Fibroblast of upper back skin (primary cell): Measurements from ENCODE around the gene CNST.
"Not testable (repeated sequence)": the region's sequence is repeated elsewhere in the genome, so short reads cannot be mapped to it uniquely, and the experiment has no call there.

Experiments
- DNase-seq: peaks from one replicate; pipeline ENCODE4 v3.0.0-alpha.2; 2013

CNST gene

DNA sequence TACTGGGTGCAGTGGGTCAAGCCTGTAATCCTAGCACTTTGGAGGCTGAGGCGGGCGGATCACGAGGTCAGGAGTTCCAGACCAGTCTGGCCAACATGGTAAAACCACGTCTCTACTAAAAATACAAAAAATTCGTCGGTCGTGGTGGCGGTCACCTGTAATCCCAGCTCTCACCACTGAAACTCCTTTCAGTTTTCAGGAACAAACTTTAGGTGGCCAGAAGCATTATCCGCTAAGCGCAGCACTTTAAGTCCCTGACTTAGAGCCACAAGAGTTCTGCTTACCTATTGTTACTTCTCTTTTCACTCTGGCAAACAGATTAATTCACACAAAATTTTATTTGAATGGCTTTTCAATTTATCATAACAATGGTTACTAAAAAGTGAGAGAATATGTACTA, 5.4 kb upstream of the CNST start:
- not testable (repeated sequence) for DNase-seq

- DNase-seq = no peak
Measured at GRCh38 chr1:246564839-246565750, 1.2 kb upstream of the CNST start.

GRCh38 chr1:246565751-246566127, 517 bp upstream of the CNST start:
- no peak for DNase-seq

DNA sequence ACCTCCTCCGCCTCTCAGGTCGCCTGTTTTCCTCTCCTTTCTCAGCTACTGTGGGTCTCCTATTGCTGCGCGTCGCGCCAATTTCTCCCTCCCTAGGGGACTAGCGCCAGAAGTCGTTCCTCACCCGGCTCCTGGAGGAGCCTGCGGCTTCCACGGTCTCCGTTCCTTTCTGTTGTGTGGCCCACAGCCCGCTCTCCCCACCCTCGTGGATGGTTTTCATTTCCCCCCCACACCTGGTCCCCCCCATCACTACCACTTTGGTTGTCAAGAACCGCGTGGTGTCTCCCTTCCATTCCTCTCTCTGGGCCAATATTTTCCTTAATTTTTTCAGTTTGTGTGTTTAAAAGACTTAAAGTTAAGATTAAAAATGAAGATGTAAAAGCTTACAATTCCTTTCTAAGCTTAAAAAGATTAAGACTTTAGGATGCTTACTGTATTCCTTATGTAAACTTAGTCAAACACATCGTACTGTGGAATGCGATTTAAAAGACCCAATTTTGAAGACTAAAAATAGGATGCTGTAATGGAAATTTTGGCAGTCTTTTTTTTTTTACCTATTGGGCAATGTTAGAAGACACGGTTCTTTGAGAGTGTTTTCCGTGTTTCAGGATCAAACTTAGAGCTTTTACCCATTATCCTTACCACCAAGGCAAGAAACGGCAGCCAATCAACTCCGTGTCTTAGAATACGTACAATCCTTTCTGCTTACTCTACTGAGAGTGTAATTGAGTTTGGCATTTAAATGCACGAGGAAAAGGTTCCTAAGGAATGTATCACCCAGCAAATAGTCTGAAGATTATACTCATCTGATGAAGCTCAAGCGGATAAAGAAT, 773 bp downstream of the CNST start:
- peak; percentile 87 for DNase-seq

GRCh38 chr1:246567646-246568235, 1.5 kb downstream of the CNST start:
- DNase-seq = no peak

- DNase-seq = no peak
Measured at GRCh38 chr1:246569248-246570238, 3.3 kb downstream of the CNST start.

DNA sequence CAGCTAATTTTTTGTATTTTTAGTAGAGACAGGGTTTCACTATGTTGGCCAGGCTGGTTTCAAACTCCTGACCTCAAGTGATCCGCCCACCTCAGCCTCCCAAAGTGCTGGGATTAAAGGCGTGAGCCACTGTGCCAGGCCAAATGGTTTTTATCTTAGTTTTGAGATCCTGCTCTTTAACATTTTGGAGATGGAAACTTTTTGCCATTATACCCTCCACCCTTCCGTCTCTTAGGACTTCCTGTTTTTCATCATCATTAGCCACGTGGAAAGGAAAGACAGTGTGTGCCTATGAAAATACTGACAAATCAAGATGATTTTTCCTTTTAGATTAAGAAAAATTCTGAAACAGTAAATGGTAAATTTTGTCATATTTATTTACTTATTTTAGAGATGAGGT, 5.1 kb downstream of the CNST start:
- DNase-seq = not testable (repeated sequence)

- no peak for DNase-seq
Measured at GRCh38 chr1:246571953-246572352, 5.7 kb downstream of the CNST start.

- DNase-seq = no peak
Measured at GRCh38 chr1:246572785-246573184, 6.5 kb downstream of the CNST start.

GRCh38 chr1:246573491-246573890, 7.2 kb downstream of the CNST start:
- peak; percentile 40 for DNase-seq

DNA sequence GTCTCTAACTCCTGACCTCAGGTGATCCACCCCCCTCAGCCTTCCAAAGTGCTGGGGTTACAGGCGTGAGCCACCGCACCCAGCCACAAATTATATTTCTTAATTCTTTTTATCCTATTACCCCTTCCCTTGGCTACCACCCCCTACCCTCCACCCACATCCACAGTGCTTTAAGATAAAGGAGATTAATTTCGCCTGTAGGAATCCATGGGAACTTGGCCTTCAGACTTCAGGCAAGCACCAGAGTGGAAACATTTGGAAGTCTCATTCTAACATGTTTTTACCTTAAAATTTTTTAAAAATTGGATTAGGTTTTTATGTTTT, 10.4 kb downstream of the CNST start:
- DNase-seq = no peak

DNA sequence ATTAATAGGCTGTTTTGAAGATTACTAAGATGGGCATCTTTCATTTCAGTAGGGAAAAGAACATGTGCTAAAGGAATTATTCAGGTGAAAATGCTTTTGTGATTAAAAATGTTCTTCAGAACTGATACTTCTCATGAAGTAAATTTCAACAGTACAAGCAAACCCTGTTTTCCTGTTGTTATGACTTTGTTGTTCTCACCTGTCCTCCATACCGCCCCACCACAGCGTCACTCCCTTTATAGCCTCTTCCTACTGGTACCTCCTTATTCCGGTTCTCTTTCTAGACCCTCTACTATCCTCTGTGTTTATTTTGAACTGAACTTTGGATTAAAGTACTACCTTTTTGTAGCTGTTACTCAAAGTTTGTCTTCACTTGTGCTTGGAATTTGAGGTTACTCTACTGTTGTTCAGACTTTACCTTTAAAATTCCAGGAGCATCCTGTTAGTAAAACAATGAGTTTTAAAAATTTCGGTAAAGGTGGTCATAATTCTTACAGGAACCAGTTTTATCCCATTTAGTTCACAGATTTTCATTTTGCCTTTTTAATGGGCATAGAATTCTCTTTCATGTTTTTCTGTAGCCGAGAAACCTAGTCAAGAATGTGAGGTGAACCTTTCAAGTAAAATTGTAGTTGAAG, 10.9 kb downstream of the CNST start:
- no peak for DNase-seq

DNA sequence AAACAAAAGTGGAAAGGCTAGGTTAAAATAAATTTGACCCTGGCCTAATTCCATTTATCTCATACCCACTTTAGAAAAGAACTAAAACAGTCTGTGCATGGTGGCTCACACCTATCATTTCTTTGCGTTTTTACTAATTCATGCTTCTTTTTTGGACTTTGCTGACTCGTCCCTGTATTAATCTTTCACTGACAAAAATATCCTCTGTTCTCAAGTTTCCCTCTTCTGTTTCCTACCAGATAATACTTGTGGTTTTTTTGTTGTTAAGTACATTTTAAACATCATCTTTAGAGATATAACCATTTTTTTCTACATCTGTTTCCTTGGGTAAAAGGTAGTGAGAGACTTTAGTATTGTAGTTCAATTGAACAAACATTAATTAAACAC, 11.5 kb downstream of the CNST start:
- peak; percentile 49 for DNase-seq

DNA sequence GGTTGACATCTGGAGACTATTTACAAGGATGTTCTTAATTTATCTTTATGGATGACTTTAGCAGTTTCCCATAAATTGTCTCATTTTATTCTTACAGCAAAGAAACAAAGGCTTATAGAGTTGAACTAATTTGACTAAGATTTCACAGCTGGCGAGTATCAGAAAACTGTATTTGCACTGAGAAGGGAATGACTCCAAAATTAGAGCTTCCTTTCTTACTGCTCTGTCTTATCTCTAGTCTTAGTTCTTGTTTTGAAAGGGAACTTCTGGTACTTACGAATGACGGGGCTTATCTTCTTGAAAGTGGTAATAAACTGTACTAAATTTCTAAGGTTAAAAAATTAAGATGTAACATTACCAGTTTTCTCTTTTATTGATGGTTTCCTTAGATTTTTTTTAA, 13.6 kb downstream of the CNST start:
- DNase-seq = no peak

DNA sequence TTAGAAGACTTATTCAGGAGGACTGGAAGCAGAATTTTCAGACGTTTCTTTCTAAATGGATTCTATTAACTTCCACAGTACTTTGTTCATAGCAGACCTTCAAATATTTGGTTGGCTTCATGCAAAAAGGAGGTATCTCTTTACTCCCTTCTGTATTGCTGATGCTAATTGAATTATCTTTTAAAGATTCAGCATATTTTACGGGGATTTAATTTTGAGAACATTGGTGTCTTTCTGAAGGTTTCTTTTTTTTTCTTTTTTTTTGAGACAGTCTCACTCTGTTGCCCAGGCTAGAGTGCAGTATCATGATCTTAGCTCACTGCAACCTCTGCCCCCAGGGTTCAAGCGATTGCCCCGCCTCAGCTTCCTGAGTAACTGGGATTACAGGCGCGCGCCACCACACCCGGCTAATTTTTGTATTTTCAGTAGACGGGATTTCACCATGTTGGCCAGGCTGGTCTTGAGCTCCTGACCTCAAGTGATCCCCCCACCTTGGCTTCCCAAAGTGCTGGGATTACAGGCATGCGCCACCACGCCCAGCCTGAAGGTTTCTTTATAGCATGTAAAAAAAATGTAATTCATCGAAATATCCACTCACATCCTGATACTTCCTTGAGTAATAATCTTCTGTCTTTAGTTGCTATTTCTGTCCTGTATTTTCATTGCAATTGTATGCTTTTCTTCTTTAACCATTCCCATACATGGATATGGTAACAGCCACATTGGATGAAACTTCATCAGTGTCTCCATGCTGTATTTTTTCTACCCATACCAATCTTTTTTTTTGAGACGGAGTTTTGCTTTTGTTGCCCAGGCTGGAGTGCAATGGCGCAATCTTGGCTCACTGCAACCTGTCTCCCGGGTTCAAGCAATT, 14.5 kb downstream of the CNST start:
- DNase-seq = no peak

GRCh38 chr1:246582301-246583055, 16.2 kb downstream of the CNST start:
- no peak for DNase-seq

DNA sequence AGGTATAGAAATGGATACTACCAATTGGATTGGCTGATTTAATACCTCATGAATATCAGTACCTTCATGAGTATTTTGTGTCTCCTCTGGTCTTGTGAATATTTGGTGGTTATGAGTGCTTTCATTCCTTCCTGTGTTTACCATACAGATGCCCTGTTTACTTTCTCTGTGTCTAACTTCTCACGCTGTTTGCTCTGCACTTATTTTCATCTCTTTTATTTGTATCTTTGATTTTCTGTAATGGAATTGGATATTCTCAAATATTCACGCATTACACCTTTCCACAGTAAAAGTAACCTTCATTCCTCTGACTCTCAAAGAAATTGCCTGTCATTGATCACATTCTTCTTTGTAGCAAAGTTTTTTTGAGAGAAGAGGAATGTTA, 16.8 kb downstream of the CNST start:
- DNase-seq = no peak

DNA sequence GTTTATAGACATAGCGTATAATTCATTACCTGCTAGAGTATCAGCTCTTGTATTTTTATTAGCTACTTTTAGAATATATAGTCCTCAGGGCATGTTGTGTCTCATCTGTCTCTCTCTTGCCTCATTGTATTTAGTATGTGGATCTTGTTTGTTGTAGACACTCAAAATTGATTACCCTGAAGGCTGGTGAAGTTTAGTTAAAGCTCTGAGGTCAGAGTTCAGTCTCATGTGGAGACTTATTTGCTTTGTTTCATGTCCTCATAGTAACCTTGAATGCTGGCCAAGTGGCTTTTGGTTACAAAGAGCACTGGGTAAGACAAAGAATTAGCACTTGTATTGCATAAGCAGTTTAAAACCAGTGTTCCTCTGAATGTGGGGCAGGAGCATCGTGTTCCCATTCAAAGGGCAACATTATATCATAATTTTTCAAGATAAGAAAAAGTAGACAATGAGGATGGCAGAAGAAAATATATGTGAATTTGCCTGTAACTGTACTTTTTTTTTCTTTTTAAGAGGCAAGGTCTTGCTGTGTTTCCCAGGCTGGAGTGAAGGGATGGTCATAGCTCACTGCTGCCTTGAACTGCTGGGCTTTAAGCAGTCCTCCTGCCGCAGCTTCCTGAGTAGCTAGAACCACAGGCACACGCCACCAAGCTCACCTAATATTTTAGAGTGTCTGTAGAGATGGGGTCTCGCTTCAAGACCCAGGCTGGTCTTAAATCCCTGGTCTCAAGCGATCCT, 17.4 kb downstream of the CNST start:
- DNase-seq = peak; percentile 44

- no peak for DNase-seq
Measured at GRCh38 chr1:246587032-246587431, 20.8 kb downstream of the CNST start.

GRCh38 chr1:246587606-246588005, 21.4 kb downstream of the CNST start:
- peak; percentile 70 for DNase-seq
